ENCODE results near the gene ATP6V0E2. TPM values are rescaled to one million over a fixed set of nuclear protein-coding genes. Genes with fewer than 3 reads are reported as not detected.

ATP6V0E2 gene
- total RNA-seq, 1 experiment from 2014 or later = 19.0 TPM

DNA sequence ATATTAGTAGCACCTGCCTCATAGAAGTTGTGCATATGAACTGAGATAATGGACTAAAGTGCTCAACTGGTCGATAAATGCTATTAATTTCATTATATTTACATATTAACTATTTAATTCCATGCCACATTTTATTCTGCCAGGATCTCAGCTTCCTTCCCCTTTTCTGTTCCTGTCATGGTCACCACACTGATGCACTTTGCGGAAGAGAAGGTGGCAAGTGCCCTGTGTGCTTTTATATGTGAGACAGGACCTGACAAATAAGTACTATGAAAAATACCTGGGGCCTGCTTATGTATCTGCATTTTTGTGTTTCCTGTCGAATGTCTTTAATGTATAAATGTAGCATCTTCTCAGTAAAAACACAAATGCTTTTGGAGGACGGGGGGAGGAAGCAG, 12.2 kb downstream of the ATP6V0E2 start:
- Histone ChIP-seq H3K4ac (ENCODE audit: low read depth, low read length) (no peak overlapping the region), H2BK15ac (ENCODE audit: low read depth, low read length) (no peak overlapping the region), H3K27ac (ENCODE audit: insufficient read length, low read depth, low read length) (no peak overlapping the region), H3K27me3 (ENCODE audit: insufficient read depth, low read length) (no peaks in the 10 kb centered on the region), H3K9ac (ENCODE audit: extremely low read depth, insufficient read length, low read length) (no peak overlapping the region), H2AFZ (ENCODE audit: low read length) (no peak overlapping the region), H3K9me3 (ENCODE audit: control insufficient read depth, low read depth, low read length) (no peaks in the 10 kb centered on the region), H3K23me2 (ENCODE audit: insufficient read length, low read depth, low read length, poor library complexity, severe bottlenecking) (no peaks in the 10 kb centered on the region), H3K23ac (ENCODE audit: insufficient read length, low read depth, low read length) (no peak overlapping the region), H2BK120ac (ENCODE audit: low read depth, low read length, poor library complexity, severe bottlenecking) (no peak overlapping the region), H3K4me2 (ENCODE audit: insufficient read depth, insufficient read length, low read length) (no peak overlapping the region), H3K18ac (ENCODE audit: insufficient read length, low read depth, low read length) (no peak overlapping the region), H2BK5ac (ENCODE audit: insufficient read length, low read length) (no peak overlapping the region), H3K79me2 (ENCODE audit: insufficient read depth, low read length) (no peaks in the 10 kb centered on the region), H4K20me1 (ENCODE audit: control insufficient read depth, insufficient read depth, insufficient read length) (no peaks in the 10 kb centered on the region), H3K14ac (ENCODE audit: insufficient read depth, low read length) (no peak overlapping the region), H3K79me1 (ENCODE audit: insufficient read depth, low read depth, low read length, poor library complexity, severe bottlenecking) (no peaks in the 10 kb centered on the region), H4K8ac (replicated peaks; ENCODE audit: insufficient read length, low read depth, low read length) (no peak overlapping the region), H2BK20ac (ENCODE audit: low read depth, low read length, poor library complexity, severe bottlenecking) (no peak overlapping the region), H3T11ph (ENCODE audit: low read length) (no peak overlapping the region), H2BK12ac (ENCODE audit: insufficient read length, low read depth, low read length) (no peak overlapping the region), H4K5ac (ENCODE audit: insufficient read length, low read depth, low read length) (no peak overlapping the region), H4K91ac (ENCODE audit: insufficient read length, low read depth, low read length) (no peak overlapping the region), H3K56ac (ENCODE audit: insufficient read length, low read depth, low read length) (no peak overlapping the region), H2AK5ac (ENCODE audit: insufficient read length, low read length) (no peak overlapping the region), H3K4me1 (ENCODE audit: insufficient read depth, low read length) (no peaks in the 10 kb centered on the region)
- TF ChIP-seq, protein P1, sequence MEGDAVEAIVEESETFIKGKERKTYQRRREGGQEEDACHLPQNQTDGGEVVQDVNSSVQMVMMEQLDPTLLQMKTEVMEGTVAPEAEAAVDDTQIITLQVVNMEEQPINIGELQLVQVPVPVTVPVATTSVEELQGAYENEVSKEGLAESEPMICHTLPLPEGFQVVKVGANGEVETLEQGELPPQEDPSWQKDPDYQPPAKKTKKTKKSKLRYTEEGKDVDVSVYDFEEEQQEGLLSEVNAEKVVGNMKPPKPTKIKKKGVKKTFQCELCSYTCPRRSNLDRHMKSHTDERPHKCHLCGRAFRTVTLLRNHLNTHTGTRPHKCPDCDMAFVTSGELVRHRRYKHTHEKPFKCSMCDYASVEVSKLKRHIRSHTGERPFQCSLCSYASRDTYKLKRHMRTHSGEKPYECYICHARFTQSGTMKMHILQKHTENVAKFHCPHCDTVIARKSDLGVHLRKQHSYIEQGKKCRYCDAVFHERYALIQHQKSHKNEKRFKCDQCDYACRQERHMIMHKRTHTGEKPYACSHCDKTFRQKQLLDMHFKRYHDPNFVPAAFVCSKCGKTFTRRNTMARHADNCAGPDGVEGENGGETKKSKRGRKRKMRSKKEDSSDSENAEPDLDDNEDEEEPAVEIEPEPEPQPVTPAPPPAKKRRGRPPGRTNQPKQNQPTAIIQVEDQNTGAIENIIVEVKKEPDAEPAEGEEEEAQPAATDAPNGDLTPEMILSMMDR (conservative IDR thresholded peaks at IDR 0.05) = no peak
- Mint-ChIP-seq H3K27ac (no peak overlapping the region), H3K4me3 (no peak overlapping the region), H3K9me3 (no peaks in the 10 kb centered on the region; a peak in 1 of 5 replicates), H3K4me1 (peaks cover 19 to 23% of the 10 kb centered on the region in 2 experiments), H3K36me3 (ENCODE audit: insufficient read depth in 1 of 3, low read depth in 3 of 3) (peaks cover 0 to 2% (median 0%) of the 10 kb centered on the region in 3 experiments; a peak in 1 of 7 replicates), H3K27me3 (ENCODE audit: low read depth) (peaks cover 36% of the 10 kb centered on the region)
- WGBS (ENCODE audit: extremely low coverage, insufficient read length, low lambda C conversion rate) = no CpG with 5 or more reads among the region's 4 CpGs
- DNase-seq = peak; percentile 4
